ENCODE results near the gene ZNF865. TPM values are rescaled to one million over a fixed set of nuclear protein-coding genes. Genes with fewer than 3 reads are reported as not detected.

Gene ZNF865
- total and polyA plus RNA-seq, 2 donors (not counting 1 experiment from before 2014, with no cell fraction given): 11.3 to 22.7 TPM

- ChIA-PET CTCF (interaction anchor here (1.0 to 3.8 kb wide), 8 partner anchors 10 to 482 kb away, joined by 3 to 27 read pairs (median 8); partner anchors contain the start of genes FIZ1, ZNF628 and ZNF865), POLR2A (interaction anchor here (0.6 to 2.4 kb wide), 5 partner anchors 9 to 106 kb away, joined by 3 to 58 read pairs (median 3); partner anchors contain the start of genes FIZ1 and U2AF2)
- no peak for TF ChIP-seq EZH2 (IDR thresholded peaks at IDR 0.05; ENCODE audit: borderline replicate concordance, insufficient read depth, low read depth, low read length, poor library complexity, severe bottlenecking)
- no peak for TF ChIP-seq CTCF (IDR thresholded peaks at IDR 0.05)
- ATAC-seq (ENCODE audit: low read depth) (no peak), DNase-seq (no peak)
- H3K9ac ChIP-seq (ENCODE audit: low read length): no peak overlapping the region
- no peaks in the 10 kb centered on the region for H3K9me3 Mint-ChIP-seq (ENCODE audit: insufficient read depth)
- H3K27me3 Mint-ChIP-seq: no peaks in the 10 kb centered on the region
- no peak overlapping the region for H2AFZ ChIP-seq (ENCODE audit: insufficient read depth, low read depth, low read length, poor library complexity, severe bottlenecking)
- peak overlapping the region; percentile 95 for H3K4me3 Mint-ChIP-seq
- H3K27ac ChIP-seq (ENCODE audit: low read length in 2 of 2): peak overlapping the region; percentile 56 to 87
- peaks cover 8% of the 10 kb centered on the region for H3K79me2 ChIP-seq (ENCODE audit: control insufficient read depth, insufficient read depth, low read length)
- H3K27ac Mint-ChIP-seq: peak overlapping the region; percentile 99
- H3K4me2 ChIP-seq (replicated peaks; ENCODE audit: low read depth, low read length, poor library complexity, severe bottlenecking): peak overlapping the region; percentile 81
- WGBS (ENCODE audit: insufficient coverage): 85% methylated on average over 5 of the region's 7 CpGs
- peaks cover 7% of the 10 kb centered on the region for H4K20me1 ChIP-seq (ENCODE audit: control insufficient read depth, insufficient read depth, low read length, poor library complexity, severe bottlenecking)
- no peaks in the 10 kb centered on the region for H3K9me3 ChIP-seq (ENCODE audit: control extremely low read depth in 1 of 3, control insufficient read depth in 2 of 3, insufficient read depth in 1 of 3, low read length in 2 of 3)
- H3K4me3 ChIP-seq (ENCODE audit: control extremely low read depth in 1 of 5, extremely low read depth in 1 of 5, insufficient read depth in 1 of 5, low read depth in 2 of 5, low read length in 4 of 5): peak overlapping the region in 1 of 5 experiments; percentile 25
- no peaks in the 10 kb centered on the region for H3K27me3 ChIP-seq (replicated peaks in 1 of 4; ENCODE audit: control extremely low read depth in 1 of 4, control insufficient read depth in 3 of 4, insufficient read depth in 4 of 4, low read length in 3 of 4)
- intact Hi-C loops (cut with micrococcal nuclease): loop anchor here (5.0 to 10.0 kb wide), 2 partner anchors 216 to 521 kb away; partner anchors contain the start of genes UBE2S and ZNF444
- peaks cover 0 to 6% of the 10 kb centered on the region in 2 experiments for H3K36me3 ChIP-seq (replicated peaks in 1 of 2; ENCODE audit: control extremely low read depth in 1 of 2, control insufficient read depth in 1 of 2, extremely low read depth in 1 of 2, insufficient read depth in 2 of 2, low read length in 1 of 2)
- peaks cover 10 to 14% of the 10 kb centered on the region in 2 donors for H3K4me1 ChIP-seq (ENCODE audit: control insufficient read depth in 2 of 2, insufficient read depth in 2 of 2, low read length in 2 of 2)
- peaks cover 18% of the 10 kb centered on the region for H3K4me1 Mint-ChIP-seq
These were observed 18.1 kb downstream of the ZNF865 start for GRCh38 chr19:55623561-55623960.
